ENCODE results near the gene NACC1. TPM values are rescaled to one million over a fixed set of nuclear protein-coding genes. Genes with fewer than 3 reads are reported as not detected.
A peak's percentile ranks its signal among the peaks of the same experiment; 100 is the strongest.

Gene NACC1
- total RNA-seq, 1 donor from 2014 or later = 63.0 TPM

GRCh38 chr19:13102666-13103580 lies 15.1 kb upstream of the NACC1 start, which contains the start of gene LYL1:
Gene LYL1 (minus strand): TSS chr19:13102858. CDS start chr19:13101171, 1,687 bp downstream.
- Mint-ChIP-seq H3K27ac (no peak within 1 kb of the TSS), H3K9me3 (no peaks in the 10 kb centered on the region), H3K36me3 (peaks cover 6% of the 10 kb centered on the region), H3K27me3 (ENCODE audit: low read depth) (peaks cover 41% of the 10 kb centered on the region), H3K4me3 (peak within 1 kb of the TSS; percentile 41), H3K4me1 (peaks cover 12% of the 10 kb centered on the region)
- TF ChIP-seq CTCF (IDR thresholded peaks at IDR 0.05; ENCODE audit: unreplicated experiment) = no peak
- no peak for DNase-seq (ENCODE audit: low spot score in 2 of 2, unreplicated experiment in 2 of 2)

DNA sequence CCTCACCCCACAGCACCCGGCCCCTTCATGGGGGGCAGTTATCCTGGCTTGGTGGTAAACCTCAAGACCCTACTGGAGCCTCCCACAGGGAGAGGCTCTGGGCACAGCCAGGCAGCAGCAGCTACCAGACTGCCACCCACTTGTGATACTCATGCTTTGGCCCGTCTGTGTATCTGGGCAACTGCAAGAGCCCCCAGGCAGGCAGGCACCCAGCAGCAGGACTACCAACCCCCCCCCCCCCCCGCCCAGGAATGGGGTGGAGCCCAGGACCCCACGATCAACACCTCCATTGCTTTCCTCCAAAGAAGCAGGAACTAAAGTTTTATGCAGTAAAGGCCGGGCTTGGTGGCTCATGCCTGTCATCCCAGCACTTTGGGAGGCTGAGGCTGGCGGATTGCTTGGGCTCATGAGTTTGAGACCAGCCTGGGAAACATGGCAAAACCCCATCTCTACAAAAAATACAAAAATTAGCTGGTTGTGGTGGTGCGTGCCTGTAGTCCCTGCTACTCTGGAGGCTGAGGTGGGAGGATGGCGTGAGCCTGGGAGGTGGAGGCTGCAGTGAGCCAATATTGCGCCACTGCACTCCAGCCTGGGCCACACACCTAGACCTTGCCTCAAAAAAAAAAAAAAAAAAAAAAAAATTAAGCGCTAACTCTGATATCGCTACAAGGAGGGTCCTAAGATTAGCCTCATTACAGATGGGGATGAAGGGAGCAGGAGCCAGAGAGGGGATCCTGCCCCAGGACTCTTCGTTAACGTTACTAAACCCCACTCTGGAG lies 14.3 kb upstream of the NACC1 start:
- peaks cover 6% of the 10 kb centered on the region for H3K36me3 Mint-ChIP-seq
- H3K27me3 Mint-ChIP-seq (ENCODE audit: low read depth) = peaks cover 34% of the 10 kb centered on the region
- peak overlapping the region; percentile 28 for H3K4me3 Mint-ChIP-seq
- DNase-seq (ENCODE audit: low spot score in 2 of 2, unreplicated experiment in 2 of 2) = no peak
- H3K27ac Mint-ChIP-seq = no peak overlapping the region
- no peak for TF ChIP-seq CTCF (IDR thresholded peaks at IDR 0.05; ENCODE audit: unreplicated experiment)
- H3K9me3 Mint-ChIP-seq = no peaks in the 10 kb centered on the region
- peaks cover 6% of the 10 kb centered on the region for H3K4me1 Mint-ChIP-seq

DNA sequence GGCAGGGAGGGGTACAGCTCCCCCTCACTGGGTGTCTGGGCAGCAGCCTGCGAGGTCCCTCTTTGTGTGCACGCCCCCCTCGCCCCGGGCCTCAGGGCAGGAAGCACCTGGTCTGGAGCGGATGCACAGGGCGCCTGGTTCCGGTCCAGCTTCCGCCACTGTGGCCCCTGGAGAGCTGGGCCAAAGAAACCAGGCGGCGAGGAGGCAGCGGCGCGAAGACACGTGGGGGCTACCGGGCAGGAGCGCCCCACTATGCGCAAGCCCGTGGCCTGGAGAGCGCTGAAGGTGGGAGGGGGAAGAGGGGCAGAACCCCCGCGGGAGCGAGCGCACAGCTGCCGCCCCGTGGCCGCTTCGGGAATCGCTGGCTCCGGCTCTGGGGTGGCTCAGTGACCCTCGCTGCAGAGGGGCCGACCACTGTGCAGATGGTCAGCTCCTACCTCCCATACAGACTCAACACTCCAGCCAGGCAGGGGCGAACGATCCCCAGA lies 13.7 kb upstream of the NACC1 start:
- Mint-ChIP-seq H3K9me3 (no peaks in the 10 kb centered on the region), H3K27me3 (ENCODE audit: low read depth) (peaks cover 30% of the 10 kb centered on the region), H3K4me1 (peaks cover 4% of the 10 kb centered on the region), H3K4me3 (no peak overlapping the region), H3K27ac (no peak overlapping the region), H3K36me3 (peaks cover 6% of the 10 kb centered on the region)
- peak; percentile 60 for TF ChIP-seq CTCF (IDR thresholded peaks at IDR 0.05; ENCODE audit: unreplicated experiment)
- no peak for DNase-seq (ENCODE audit: low spot score in 2 of 2, unreplicated experiment in 2 of 2)

DNA sequence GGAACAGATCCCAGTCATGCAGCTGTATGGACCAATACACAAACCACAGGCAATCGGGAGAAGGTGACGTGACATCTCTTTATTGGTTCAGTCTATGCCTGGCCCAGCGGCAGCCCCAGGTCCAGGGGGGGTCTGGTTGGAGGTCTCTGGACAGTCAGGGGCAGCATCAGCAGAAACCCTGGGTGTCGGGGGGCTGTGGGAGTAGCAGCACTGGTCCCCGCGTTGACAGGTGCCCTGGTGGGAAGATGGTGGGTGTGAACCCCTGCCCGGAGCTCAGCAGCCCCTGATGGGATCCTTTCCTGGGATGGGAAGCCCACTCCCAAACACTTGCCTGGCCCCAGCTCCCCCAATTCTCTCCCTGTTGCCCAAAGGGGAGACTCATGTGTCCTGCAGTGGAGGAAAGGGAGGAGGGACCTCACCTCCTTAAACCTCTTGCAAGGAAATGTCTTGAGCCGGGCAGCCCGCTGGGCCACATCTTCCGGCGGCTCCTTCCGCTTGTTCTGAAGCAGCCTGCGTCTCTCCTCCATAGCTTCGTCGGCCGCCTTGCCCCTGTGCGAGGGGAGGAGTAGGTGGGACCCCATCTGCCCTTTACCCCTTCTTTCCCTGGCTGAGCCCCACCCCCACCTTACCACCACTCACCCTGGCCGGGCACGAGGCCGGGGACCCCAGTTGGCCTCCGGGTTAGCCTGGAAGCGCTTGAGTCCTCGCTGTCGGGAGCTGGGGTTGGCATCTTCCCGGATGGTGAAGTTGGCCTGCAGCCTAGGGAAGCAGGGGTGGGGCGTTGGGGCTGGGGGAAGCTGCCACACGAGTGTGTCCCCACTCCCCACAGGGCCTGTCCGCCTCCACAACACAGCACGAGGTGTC lies 13.0 kb upstream of the NACC1 start:
- Mint-ChIP-seq H3K4me3 (no peak overlapping the region), H3K27me3 (ENCODE audit: low read depth) (peaks cover 24% of the 10 kb centered on the region), H3K27ac (no peak overlapping the region), H3K4me1 (peaks cover 4% of the 10 kb centered on the region), H3K9me3 (no peaks in the 10 kb centered on the region), H3K36me3 (peaks cover 6% of the 10 kb centered on the region)
- no peak for DNase-seq (ENCODE audit: low spot score in 2 of 2, unreplicated experiment in 2 of 2)
- TF ChIP-seq CTCF (IDR thresholded peaks at IDR 0.05; ENCODE audit: unreplicated experiment) = no peak
